Skeletal muscle tissue (tissue), 4 donors: ENCODE results near the gene MCF2L. TPM values are rescaled to one million over a fixed set of nuclear protein-coding genes. Genes with fewer than 3 reads are reported as not detected.
"Not testable (repeated sequence)": the region's sequence is repeated elsewhere in the genome, so short reads cannot be mapped to it uniquely, and the experiment has no call there.

Source experiments
- H3K27ac ChIP-seq: one replicate; pipeline ENCODE4 v1.7.0; 2013; ENCODE audit warnings: mild to moderate bottlenecking, low read depth, low read length, inconsistent platforms
- H3K27me3 ChIP-seq, 3 donors: one replicate each; pipeline ENCODE4 v1.7.0; 2013; ENCODE audit warnings: low read length in 3 of 3; ENCODE audit not compliant: control insufficient read depth in 3 of 3, insufficient read depth in 3 of 3
- H3K36me3 ChIP-seq, 3 donors: one replicate each; pipeline ENCODE4 v1.7.0; 2013; ENCODE audit warnings: low read length in 3 of 3; ENCODE audit not compliant: control insufficient read depth in 3 of 3, insufficient read depth in 3 of 3
- H3K4me1 ChIP-seq, 3 donors: one replicate each; pipeline ENCODE4 v1.7.0; 2013; ENCODE audit warnings: low read length in 3 of 3, mild to moderate bottlenecking in 3 of 3; ENCODE audit not compliant: control insufficient read depth in 3 of 3, insufficient read depth in 3 of 3
- H3K4me3 ChIP-seq, 3 donors: one replicate each; pipeline ENCODE4 v1.7.0; 2013; ENCODE audit warnings: low read length in 3 of 3
- H3K9ac ChIP-seq, 3 donors: one replicate each; pipeline ENCODE4 v1.7.0; 2013; ENCODE audit warnings: low read length in 3 of 3, mild to moderate bottlenecking in 3 of 3, moderate library complexity in 2 of 3, low read depth in 1 of 3
- H3K9me3 ChIP-seq, 3 donors: one replicate each; pipeline ENCODE4 v1.7.0; 2013; ENCODE audit warnings: low read length in 3 of 3; ENCODE audit not compliant: control insufficient read depth in 3 of 3
- total RNA-seq: library from RNA; depleted of rRNA; stranded (reverse); fragments of >200 nt; gene quantifications from one replicate; pipeline ENCODE4 v1.2.3, GENCODE V29; 2014
- donor health status: Osteomylitis.

The MCF2L gene
- total RNA-seq, 1 donor from 2014 or later: 18.3 TPM

DNA sequence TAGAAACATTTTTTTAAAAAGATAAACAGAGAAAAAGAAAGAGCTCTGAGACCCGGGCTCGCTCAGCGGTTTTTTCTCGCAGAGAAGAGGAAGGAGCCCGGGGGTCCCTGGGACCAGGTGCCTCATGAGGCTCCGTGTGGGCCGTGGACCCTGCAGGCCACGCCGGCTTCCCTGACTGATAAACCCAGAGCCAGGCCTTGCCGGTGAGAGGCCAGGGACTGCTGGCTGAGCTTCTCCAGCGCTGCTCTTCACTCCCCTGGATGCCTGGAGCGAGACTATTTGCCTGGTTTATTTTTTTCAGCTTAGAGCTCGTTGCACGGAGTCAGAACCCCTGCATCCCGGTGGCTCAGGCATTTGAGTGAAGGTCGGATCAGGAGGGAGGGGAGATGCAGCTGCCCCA, 83.2 kb downstream of the MCF2L start:
- Histone ChIP-seq H3K9me3 (no peaks in the 10 kb centered on the region), H3K27me3 (peaks cover 30 to 38% (median 30%) of the 10 kb centered on the region in 3 donors), H3K27ac (no peak overlapping the region), H3K4me1 (peaks cover 10 to 17% (median 12%) of the 10 kb centered on the region in 3 donors), H3K9ac (no peak overlapping the region), H3K36me3 (no peaks in the 10 kb centered on the region), H3K4me3 (no peak overlapping the region)

DNA sequence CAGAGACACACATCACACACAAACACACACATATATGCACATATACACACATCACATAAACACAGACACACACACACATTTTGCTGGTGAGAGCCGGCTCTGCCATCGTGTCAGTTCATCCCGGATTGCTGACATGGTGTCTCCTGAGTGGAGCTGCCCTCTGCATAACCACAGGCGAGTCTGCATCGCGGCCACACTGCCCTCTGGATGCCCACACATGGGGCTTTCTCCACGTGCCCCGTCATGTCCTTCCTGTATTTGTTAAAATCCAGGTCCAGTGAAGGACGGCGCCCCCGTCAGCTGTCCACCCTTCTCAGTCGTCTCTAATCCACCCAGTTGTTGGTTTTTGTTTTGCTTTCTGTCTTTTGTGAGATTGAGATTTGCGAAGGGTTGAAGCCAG, 84.0 kb downstream of the MCF2L start:
- peaks cover 10 to 17% (median 12%) of the 10 kb centered on the region in 3 donors for H3K4me1 ChIP-seq
- no peak overlapping the region for H3K4me3 ChIP-seq
- no peak overlapping the region for H3K9ac ChIP-seq

DNA sequence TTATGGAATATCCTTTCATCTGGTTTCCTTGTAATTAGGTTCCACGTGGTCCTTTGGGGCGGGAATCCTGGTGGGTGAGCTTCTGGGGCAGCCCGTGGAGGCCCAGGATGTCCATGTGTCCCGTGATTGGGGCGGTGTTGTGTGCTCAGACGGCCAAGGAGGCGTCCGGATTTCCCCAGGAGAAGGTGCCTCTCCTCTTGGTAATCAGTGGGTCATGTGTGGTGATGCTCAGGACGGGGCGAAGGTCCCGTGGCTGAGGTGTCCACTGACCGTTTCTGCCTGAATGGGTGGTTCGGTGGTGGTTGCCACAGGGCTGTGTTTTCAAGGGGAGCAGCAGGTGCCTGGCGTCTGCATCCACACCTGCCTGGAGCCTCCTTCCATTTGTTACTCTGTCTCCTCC, 84.4 kb downstream of the MCF2L start:
- Histone ChIP-seq H3K27me3 (peaks cover 25 to 33% (median 26%) of the 10 kb centered on the region in 3 donors), H3K9ac (no peak overlapping the region), H3K27ac (no peak overlapping the region), H3K4me3 (no peak overlapping the region), H3K9me3 (no peaks in the 10 kb centered on the region), H3K36me3 (no peaks in the 10 kb centered on the region), H3K4me1 (peaks cover 10 to 17% (median 12%) of the 10 kb centered on the region in 3 donors)

More for the DNA sequence above, 84.0 kb downstream of the MCF2L start:
- H3K36me3 ChIP-seq: no peaks in the 10 kb centered on the region
- peaks cover 25 to 33% (median 26%) of the 10 kb centered on the region in 3 donors for H3K27me3 ChIP-seq
- H3K9me3 ChIP-seq: no peaks in the 10 kb centered on the region
- H3K27ac ChIP-seq: no peak overlapping the region

DNA sequence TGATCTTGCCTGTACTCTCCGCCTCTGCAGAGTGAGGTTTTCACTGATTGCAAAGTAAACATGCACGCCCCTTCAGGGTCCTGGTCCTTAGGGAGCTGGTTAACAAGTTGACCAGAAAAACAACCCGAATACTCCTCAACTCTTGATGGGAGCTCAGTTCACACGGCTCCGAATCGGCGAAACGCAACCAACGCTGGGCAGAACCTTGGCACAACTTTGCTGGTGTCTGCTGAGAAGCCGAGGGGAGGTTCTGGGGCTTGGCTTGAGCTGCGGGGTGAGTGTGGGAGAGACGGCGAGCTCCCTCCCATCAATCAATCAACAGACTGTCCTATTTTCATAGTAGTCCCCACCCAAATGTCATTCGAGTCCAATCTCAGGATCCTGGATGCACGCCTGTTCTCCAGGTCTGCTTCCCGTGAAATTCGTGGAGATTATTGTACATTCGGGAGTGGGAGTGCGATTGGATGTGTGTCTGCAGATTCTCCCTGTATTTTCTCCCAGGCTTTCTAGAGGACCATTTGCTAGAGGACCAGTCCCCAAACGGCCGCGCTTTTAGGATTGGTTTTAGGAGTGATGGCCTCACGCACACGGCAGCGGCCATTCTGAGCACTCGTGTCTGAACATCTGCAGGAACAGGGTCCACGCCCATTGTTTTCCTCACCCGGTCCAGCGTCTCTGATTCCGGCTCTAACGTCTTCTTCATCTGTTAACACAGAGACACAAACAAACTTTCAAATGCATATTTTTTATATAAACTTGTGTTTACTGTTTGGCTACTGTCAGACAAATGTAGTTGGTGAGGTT, 85.0 kb downstream of the MCF2L start:
- H3K27me3 ChIP-seq: peaks cover 25 to 33% (median 26%) of the 10 kb centered on the region in 3 donors
- H3K9me3 ChIP-seq: no peaks in the 10 kb centered on the region
- H3K4me1 ChIP-seq: peaks cover 10 to 14% (median 12%) of the 10 kb centered on the region in 3 donors
- H3K36me3 ChIP-seq: no peaks in the 10 kb centered on the region
- H3K27ac ChIP-seq: no peak overlapping the region
- no peak overlapping the region for H3K4me3 ChIP-seq
- H3K9ac ChIP-seq: no peak overlapping the region

DNA sequence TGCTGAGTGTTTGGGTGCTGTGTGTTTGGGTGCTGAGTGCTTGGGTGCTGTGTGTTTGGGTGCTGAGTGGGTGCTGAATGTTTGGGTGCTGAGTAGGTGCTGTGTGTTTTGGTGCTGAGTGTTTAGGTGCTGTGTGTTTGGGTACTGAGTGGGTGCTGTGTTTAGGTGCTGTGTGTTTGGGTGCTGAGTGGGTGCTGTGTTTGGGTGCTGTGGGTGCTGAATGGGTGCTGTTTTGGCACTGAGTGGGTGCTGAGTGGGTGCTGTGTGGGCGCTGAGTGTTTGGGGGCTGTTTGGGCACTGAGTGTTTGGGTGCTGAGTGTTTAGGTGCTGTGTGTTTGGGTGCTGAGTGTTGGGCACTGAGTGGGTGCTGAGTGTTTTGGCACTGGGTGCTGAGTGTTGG, 88.1 kb downstream of the MCF2L start:
- peaks cover 18 to 21% (median 18%) of the 10 kb centered on the region in 3 donors for H3K27me3 ChIP-seq
- no peak overlapping the region for H3K9ac ChIP-seq
- no peak overlapping the region for H3K4me3 ChIP-seq
- H3K27ac ChIP-seq: no peak overlapping the region
- H3K9me3 ChIP-seq: no peaks in the 10 kb centered on the region
- H3K36me3 ChIP-seq: no peaks in the 10 kb centered on the region
- H3K4me1 ChIP-seq: peaks cover 0 to 2% (median 0%) of the 10 kb centered on the region in 3 donors

DNA sequence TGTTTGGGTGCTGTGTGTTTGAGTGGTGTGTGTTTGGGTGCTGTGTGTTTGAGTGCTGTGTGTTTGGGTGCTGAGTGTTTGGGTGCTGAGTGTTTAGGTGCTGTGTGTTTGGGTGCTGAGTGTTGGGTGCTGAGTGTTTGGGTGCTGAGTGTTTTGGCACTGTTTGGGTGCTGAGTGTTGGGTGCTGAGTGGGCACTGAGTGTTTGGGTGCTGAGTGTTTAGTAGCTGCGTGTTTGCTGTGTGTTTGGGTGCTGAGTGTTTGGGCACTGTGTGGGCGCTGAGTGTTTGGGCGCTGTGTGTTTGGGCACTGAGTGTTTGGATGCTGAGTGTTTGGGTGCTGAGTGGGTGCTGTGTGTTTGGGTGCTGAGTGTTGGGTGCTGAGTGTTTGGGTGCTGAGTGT, 88.5 kb downstream of the MCF2L start:
- not testable (repeated sequence) for H3K9me3 ChIP-seq, H3K36me3 ChIP-seq, H3K27ac ChIP-seq, H3K9ac ChIP-seq, H3K4me1 ChIP-seq, H3K4me3 ChIP-seq
- peaks cover 17 to 19% (median 18%) of the 10 kb centered on the region in 3 donors for H3K27me3 ChIP-seq

DNA sequence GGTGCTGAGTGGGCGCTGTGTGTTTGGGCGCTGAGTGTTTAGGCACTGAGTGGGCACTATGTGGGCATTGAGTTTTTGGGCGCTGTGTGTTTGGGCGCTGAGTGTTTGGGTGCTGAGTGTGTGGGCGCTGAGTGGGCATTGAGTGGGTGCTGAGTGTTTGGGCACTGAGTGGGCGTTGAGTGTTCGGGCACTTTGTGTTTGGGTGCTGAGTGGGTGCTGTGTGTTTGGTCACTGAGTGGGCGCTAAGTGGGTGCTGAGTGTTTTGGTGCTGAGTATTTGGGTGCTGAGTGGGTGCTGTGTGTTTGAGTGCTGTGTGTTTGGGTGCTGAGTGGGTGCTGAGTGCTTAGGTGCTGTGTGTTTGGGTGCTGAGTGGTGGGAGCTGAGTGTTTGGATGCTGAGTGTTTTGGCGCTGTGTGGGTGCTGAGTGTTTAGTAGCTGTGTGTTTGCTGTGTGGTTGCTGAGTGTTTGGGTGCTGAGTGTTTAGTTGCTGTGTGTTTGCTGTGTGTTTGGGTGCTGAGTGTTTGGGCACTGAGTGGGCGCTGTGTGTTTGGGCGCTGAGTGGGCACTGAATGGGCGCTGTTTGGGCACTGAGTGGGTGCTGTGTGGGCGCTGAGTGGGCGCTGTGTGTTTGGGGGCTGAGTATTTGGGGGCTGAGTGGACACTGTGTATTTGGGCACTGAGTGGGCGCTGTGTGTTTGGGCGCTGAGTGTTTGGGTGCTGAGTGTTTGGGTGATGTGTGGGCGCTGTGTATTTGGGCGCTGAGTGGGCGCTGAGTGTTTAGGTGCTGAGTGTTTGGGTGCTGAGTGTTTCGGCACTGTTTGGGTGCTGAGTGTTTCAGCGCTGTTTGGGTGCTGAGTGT, 89.3 kb downstream of the MCF2L start:
- Histone ChIP-seq H3K9ac (no peak overlapping the region), H3K9me3 (no peaks in the 10 kb centered on the region), H3K4me1 (peaks cover 0 to 2% (median 0%) of the 10 kb centered on the region in 3 donors)

DNA sequence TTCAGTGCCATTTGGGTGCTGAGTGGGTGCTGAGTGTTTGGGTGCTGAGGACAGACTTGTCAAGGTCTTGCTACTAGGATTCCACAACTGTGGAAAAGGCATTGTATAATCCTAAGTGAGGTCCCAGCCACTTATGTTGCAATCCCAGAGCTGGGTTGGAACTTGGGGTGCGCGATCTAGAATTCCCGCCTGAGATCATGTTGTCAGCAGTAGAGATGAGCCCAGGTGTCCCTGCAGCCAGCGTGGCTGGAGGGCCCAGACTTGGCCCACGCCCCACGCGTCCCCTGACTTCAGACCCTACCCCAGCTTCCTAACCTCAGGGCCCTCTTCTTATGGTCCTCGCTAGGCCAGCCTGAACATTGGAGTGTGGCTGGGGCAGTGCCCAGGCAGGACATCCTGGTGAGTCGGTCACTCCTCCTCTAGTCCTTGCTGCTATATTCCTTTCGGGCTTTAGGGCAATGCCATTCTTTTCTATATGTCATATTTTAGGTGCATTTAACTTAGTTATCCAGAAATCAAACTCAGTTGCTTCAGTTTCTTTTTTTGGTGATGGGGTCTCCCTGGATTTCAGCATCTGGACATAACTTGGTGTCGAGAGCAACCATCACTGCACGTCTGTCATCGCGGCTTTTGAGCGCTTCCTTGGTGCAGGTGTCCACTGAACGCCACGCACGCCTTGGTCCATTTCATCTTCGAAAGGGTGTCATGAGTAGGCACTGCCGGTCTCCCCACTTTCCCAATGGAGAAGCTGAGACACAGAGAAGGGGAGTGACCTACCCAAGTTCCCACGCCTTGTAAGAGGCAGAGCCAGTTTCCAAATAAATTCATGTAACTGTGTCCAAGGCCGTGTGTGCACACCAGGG, 90.2 kb downstream of the MCF2L start:
- H3K36me3 ChIP-seq: no peaks in the 10 kb centered on the region
- no peak overlapping the region for H3K27ac ChIP-seq
- H3K9me3 ChIP-seq: no peaks in the 10 kb centered on the region
- H3K4me1 ChIP-seq: no peaks in the 10 kb centered on the region
- no peak overlapping the region for H3K9ac ChIP-seq
- H3K4me3 ChIP-seq: no peak overlapping the region
- peaks cover 6 to 11% (median 9%) of the 10 kb centered on the region in 3 donors for H3K27me3 ChIP-seq

More for the DNA sequence above, 89.3 kb downstream of the MCF2L start:
- H3K27me3 ChIP-seq: peaks cover 11 to 17% (median 12%) of the 10 kb centered on the region in 3 donors
- no peak overlapping the region for H3K4me3 ChIP-seq
- H3K36me3 ChIP-seq: no peaks in the 10 kb centered on the region
- no peak overlapping the region for H3K27ac ChIP-seq

DNA sequence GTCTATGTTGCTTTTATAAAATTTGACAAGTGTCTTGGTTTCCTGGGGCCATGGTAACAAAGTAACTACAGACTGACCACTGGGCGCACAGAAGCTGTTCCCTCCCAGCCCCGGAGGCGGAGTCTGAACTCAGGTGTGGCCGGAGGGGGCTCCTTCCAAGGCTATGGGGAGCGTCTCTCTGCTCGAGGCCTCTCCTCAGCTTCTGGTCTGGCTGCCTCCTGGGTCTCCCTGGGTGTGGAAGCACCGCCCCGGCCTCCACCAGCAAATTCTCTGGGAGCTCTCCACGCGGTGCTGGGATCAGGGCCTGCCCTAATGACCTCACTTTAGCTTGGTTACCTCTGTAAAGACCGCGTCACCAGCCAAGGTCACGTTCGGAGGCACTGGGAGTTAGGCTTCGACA, 90.9 kb downstream of the MCF2L start:
- Histone ChIP-seq H3K27ac (no peak overlapping the region), H3K4me3 (no peak overlapping the region), H3K36me3 (no peaks in the 10 kb centered on the region), H3K4me1 (peaks cover 0 to 2% (median 2%) of the 10 kb centered on the region in 3 donors), H3K9ac (no peak overlapping the region), H3K27me3 (peaks cover 6 to 13% (median 12%) of the 10 kb centered on the region in 3 donors), H3K9me3 (no peaks in the 10 kb centered on the region)
